GM12872 (cell line): ENCODE data around the gene C20orf144.

Experiments used
- TF ChIP-seq, protein P1 (sequence below): IDR thresholded peaks from 3 replicates; pipeline ENCODE4 v1.5.1; 2011; ENCODE audit warnings: low read depth, mild to moderate bottlenecking, low read length, moderate library complexity; ENCODE audit not compliant: insufficient read depth

The C20orf144 gene

DNA sequence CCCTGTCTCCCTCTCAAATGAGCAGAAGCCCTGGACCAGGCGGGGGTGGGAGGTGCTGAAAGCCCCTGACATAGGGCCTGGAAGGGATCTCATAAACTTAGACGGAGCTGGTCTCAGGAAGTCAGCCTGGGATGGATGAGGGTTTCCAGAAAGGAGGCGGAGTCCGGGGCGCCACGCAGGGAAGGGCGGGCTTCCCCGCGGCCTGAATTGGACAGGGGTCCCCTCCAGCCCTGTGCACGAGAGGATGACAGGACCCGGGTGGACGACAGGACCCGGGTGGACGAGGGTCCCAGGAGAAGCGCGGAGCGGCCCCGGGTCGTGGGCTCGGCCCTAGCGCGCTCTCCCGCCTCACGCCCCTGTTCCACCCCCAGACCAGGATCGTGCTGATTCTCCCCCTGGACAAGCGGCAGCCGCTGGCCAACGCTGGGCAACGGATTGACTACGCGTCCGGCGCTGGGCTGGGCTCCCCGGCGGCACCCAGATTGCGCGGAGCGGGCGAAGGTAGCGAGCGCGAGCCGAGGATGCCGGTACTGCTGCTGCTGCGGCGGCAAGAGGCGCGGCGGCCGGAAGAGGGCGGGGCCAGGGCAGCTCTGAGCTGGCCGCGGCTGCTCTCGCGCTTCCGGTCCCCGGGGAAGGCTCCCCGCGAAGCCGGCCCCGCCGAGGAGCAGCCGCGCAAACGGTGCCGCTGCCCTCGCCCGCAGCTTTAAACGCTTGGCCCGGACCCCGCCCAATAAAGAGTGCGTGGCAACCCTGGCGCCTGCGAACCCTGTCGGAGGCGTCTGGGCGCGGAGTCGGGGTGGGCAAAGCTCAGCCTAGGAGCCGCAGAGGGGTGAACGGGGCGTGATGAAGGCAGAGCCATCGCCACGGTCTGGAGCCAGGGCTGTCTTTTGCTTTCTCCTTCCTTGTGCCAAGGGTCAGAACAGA, 1.3 kb downstream of the C20orf144 start:
- TF ChIP-seq, protein P1, sequence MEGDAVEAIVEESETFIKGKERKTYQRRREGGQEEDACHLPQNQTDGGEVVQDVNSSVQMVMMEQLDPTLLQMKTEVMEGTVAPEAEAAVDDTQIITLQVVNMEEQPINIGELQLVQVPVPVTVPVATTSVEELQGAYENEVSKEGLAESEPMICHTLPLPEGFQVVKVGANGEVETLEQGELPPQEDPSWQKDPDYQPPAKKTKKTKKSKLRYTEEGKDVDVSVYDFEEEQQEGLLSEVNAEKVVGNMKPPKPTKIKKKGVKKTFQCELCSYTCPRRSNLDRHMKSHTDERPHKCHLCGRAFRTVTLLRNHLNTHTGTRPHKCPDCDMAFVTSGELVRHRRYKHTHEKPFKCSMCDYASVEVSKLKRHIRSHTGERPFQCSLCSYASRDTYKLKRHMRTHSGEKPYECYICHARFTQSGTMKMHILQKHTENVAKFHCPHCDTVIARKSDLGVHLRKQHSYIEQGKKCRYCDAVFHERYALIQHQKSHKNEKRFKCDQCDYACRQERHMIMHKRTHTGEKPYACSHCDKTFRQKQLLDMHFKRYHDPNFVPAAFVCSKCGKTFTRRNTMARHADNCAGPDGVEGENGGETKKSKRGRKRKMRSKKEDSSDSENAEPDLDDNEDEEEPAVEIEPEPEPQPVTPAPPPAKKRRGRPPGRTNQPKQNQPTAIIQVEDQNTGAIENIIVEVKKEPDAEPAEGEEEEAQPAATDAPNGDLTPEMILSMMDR = no peak

DNA sequence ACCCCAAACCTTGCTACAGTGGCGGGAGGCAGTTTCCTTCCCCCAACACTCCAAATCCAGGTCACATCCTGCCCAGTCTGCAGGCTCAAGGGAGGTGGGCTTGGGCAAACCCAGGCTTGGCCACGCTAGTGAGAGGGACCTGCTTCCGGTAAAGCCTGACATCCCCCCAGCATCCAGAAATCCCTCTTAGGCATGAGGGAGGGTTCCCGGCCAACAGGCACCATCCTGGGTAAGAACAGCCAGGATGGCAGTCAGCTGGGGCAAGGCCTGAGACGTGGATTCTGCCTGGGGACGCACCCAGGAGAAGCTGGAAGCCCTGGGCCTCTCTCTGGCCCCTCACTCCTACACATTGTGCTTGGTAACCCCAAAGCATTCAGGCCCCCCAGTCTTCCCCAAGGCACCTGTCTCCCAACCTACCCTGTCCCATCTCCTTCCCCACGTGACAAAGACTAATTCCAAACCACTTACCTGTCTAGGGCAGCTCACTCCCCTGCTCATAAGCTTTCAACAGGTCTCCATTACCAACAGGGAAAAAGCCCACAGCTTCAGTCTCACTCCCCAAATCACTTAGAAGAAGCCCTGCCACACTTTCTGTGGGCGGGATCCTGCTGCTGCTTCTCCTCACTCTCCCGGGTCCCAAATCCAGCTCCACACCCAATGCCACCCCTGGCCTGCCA, 2.1 kb downstream of the C20orf144 start:
- TF ChIP-seq, protein P1 = no peak

DNA sequence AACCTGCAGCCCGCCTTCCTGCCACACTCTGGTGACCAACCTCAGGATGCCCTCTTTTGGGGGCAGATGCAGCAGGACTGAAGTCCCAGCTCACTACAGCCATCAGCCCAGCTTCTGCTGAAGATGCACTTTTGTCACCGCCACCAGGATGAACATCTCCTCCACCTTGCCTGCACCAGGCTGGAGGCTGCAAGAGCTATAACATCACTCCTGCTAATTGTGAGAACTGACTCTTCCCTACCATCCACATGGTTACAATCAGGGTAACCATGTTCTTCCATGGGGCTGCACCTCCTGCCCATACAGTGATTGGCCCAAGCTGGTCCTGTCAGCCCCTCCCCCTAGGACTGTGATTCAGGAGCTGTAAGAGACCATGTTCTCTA, 2.6 kb downstream of the C20orf144 start:
- TF ChIP-seq, protein P1 = no peak

DNA sequence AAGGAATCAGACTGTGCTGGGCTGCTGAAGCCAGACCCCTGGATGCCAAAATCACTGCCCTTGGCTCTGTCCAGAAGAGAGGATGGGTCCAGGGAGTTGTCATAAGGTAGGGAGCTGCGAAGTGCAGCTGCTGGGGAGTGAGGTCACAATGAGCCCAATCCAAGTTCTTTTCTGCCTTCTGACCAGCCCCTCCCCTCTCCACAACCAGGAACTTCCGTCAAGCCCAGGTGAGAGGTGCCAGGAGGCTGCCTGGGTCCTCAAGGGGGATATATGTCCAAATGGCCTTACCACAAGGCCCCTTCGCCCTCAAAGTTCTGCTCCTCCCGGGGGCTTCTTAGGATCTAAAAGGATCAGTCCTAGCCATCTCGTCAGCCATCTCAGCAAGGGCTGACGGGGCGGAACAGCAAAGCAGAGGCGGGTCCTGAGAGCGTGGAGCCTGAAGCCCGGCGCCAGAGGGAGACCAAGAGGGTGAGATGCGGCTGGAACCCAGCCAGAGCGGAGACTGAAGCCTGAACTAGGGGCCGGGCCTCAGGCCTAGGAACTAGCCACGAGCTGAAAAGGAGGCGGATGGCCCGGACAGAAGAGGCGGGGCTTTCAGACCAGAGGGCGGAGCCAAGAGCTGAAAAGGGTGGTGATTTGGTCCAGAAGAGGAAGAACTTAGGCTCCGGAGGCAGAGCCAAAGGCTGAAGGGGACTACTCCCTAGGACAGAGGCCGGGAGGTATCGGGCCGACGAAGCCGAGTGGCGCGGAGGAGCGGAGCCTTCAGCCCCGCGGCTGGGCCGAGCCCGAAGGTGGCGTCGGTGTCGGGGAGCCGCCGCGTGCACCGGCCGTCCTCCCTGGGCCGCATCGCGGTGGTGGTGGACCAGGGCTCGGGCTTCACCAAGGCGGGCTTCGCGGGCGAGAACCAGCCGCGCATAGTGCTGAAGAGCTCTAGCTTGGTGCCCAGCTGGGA, 4.4 kb downstream of the C20orf144 start, which contains the start of gene ACTL10:
Gene ACTL10, plus strand, starts transcription at position 651 of the 952 bp plus-strand sequence. CDS start 555 bp downstream, outside the sequence.
- TF ChIP-seq, protein P1 = peak; percentile 23; the same call in 1 of the 3 replicates

DNA sequence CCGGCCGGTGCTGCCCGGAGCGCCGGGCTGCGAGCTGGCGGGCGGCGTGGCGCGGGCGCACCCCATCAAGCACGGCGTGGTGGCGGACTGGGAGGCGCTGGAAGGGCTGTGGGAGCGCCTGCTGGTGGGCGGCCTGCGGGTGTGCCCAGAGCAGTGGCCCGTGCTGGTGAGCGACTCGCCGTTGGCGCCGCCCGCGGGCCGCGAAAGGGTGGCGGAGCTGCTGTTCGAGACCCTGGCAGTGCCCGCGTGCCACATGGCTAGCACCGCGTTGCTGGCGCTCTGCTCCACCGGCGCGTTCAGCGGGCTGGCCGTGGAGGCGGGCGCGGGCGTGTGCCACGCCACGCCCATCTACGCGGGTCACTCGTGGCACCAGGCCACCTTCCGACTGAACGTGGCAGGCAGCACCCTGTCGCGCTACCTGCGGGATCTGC, 5.1 kb downstream of the C20orf144 start:
- TF ChIP-seq, protein P1 = no peak

DNA sequence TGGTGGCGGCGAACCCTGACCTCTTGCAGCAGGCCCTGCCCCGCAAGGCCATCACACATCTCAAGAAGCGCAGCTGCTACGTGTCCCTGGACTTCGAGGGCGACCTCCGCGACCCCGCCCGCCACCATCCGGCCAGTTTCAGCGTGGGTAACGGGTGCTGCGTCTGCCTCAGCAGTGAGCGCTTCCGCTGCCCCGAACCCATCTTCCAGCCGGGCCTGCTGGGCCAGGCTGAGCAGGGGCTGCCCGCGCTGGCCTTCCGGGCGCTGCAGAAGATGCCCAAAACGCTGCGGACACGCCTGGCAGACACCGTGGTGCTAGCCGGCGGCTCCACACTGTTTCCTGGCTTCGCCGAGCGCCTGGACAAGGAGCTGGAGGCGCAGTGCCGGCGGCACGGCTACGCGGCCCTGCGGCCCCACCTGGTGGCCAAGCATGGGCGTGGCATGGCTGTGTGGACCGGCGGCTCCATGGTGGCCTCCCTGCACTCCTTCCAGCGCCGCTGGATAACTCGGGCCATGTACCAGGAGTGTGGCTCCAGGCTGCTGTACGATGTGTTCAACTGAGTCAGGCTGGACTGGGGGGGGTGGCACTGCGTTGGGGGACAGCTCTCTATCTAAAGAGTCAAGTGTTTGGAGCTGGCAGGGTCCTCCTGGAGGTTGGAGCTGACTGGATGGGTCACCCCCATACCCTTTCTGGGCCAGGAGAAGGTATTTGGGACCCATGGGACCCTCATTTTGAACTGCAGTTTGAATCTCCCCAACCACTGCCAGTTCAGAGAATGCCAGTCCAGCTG, 5.7 kb downstream of the C20orf144 start:
- TF ChIP-seq, protein P1 = peak; percentile 98
